SJCRH30 (cell line): ENCODE results near the gene PLCH1. TPM values are rescaled to one million over a fixed set of nuclear protein-coding genes. Genes with fewer than 3 reads are reported as not detected.

Experiments
- DNase-seq, 2 experiments: peaks; one replicate each; pipeline ENCODE4 v3.0.0-alpha.2; 2015 to 2020
- H3K27ac ChIP-seq: fragments of 250-450 bp; sonication (Bioruptor Pico); 2 replicates; pipeline ENCODE4 v1.5.1; 2020; ENCODE audit warnings: mild to moderate bottlenecking, moderate library complexity
- H3K27me3 ChIP-seq: fragments of 250-450 bp; sonication (Bioruptor Pico); 2 replicates; pipeline ENCODE4 v1.5.1; 2020; ENCODE audit warnings: mild to moderate bottlenecking, moderate library complexity
- H3K36me3 ChIP-seq: fragments of 250-450 bp; sonication (Bioruptor Pico); 2 replicates; pipeline ENCODE4 v1.5.1; 2020; ENCODE audit warnings: mild to moderate bottlenecking, moderate library complexity
- H3K4me1 ChIP-seq: fragments of 250-450 bp; sonication (Bioruptor Pico); 2 replicates; pipeline ENCODE4 v1.5.1; 2020; ENCODE audit warnings: mild to moderate bottlenecking, moderate library complexity
- H3K4me3 ChIP-seq: fragments of 250-450 bp; sonication (Bioruptor Pico); 2 replicates; pipeline ENCODE4 v1.5.1; 2020; ENCODE audit warnings: mild to moderate bottlenecking, moderate library complexity
- H3K9me3 ChIP-seq: fragments of 250-450 bp; sonication (Bioruptor Pico); replicated peaks from 2 replicates; pipeline ENCODE4 v1.5.1; 2020; ENCODE audit warnings: mild to moderate bottlenecking, moderate library complexity
- total RNA-seq: library from RNA; depleted of rRNA; stranded (reverse); fragments of >200 nt; shearing (Covaris generic); gene quantifications from 2 replicates; pipeline ENCODE4 v1.2.3, GENCODE V29; 2014

PLCH1 gene
- total RNA-seq, 1 experiment from 2014 or later, result 0.61 TPM

DNA sequence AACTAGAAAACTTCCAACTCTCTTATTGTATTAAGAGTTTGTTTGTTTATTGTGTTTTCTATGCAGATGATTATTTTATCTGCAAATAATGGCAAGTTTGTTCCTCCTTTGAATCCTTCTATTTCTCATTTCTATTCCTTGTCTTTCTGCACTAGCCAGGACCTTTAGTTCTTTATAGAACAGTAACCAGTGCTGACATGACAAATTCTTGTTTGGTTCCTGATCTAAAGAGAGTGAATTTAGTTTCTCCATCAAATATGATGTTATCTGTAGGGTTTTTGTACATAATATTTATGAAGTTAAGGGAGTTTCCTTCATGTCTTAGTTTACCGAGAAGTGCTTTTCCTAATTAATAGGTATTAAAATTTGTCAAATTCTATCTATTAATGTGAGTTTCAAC is 350.6 kb downstream of the PLCH1 start:
- DNase-seq, result no peak
- H3K4me1 ChIP-seq, result peaks cover 14% of the 10 kb centered on the region
- H3K4me3 ChIP-seq, result no peak overlapping the region
- no peak overlapping the region for H3K27ac ChIP-seq
- H3K36me3 ChIP-seq, result no peaks in the 10 kb centered on the region
- no peaks in the 10 kb centered on the region for H3K27me3 ChIP-seq
- no peaks in the 10 kb centered on the region for H3K9me3 ChIP-seq

DNA sequence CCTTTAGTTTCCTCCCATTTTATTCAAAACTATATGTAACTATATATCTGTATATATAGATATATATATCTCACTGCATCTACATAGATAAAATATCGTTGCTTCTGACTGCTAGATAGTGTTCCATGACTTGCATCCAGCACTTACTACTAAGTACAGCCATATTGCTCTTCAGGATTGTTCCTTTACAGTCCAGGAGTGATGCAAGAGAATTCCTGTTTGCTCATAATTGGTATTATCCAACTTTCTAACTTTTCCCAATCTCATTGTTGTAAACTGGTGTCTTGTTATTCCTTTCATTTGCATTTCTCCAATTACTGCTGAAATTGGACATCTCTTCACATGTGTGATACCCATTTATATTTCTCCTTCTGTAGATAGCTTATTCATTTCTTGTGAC is 351.6 kb downstream of the PLCH1 start:
- Histone ChIP-seq H3K36me3 (no peaks in the 10 kb centered on the region), H3K27ac (no peak overlapping the region), H3K9me3 (no peaks in the 10 kb centered on the region), H3K4me1 (peaks cover 14% of the 10 kb centered on the region), H3K4me3 (no peak overlapping the region), H3K27me3 (no peaks in the 10 kb centered on the region)
- no peak for DNase-seq

DNA sequence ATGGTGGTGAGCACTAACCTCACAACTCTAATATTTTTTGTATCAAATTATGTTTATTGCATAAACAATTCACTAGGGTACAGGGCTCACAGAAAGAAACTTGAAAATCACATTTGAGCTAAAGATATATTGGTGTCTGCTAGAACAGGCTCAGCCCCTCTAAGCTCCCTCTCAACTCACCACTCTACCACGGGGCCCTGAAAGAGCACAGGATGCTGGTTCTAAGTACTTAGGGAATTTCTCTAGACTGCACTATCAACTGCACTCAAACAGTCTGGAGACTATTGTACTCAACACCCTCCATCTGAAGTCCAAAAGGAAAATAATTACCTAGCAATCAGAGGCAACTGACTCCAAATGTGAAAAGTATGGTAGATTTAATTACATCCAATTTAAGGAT is 352.7 kb downstream of the PLCH1 start:
- Histone ChIP-seq H3K9me3 (no peaks in the 10 kb centered on the region), H3K4me3 (no peak overlapping the region), H3K4me1 (peaks cover 20% of the 10 kb centered on the region), H3K27ac (peak overlapping the region; percentile 59; the same call in 1 of the 2 replicates), H3K27me3 (no peaks in the 10 kb centered on the region), H3K36me3 (no peaks in the 10 kb centered on the region)
- DNase-seq, result no peak

DNA sequence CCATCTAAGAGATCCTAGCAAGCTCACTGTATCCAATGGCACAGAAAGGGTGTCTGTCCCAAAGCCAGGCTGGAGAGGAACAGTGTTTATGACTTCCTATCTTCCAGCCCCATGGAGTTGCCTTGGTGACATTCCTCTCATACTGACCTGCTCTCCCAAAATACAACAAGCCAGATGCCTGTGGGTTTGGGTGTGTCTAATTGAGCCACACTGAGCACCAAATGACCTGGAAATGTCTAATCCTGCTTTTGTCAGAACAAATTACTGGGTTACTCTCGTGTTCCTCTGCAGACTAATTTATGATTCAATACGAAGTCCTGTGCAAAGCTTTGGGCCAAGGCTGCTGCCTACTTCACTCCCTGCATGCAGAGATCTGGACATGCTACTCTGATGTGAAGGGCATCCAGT is 353.3 kb downstream of the PLCH1 start:
- peaks cover 21% of the 10 kb centered on the region for H3K4me1 ChIP-seq
- peak; percentile 56 to 63 for DNase-seq
- H3K36me3 ChIP-seq, result no peaks in the 10 kb centered on the region
- peak overlapping the region; percentile 59; the same call in 1 of the 2 replicates for H3K27ac ChIP-seq
- H3K27me3 ChIP-seq, result no peaks in the 10 kb centered on the region
- H3K4me3 ChIP-seq, result no peak overlapping the region
- no peaks in the 10 kb centered on the region for H3K9me3 ChIP-seq

DNA sequence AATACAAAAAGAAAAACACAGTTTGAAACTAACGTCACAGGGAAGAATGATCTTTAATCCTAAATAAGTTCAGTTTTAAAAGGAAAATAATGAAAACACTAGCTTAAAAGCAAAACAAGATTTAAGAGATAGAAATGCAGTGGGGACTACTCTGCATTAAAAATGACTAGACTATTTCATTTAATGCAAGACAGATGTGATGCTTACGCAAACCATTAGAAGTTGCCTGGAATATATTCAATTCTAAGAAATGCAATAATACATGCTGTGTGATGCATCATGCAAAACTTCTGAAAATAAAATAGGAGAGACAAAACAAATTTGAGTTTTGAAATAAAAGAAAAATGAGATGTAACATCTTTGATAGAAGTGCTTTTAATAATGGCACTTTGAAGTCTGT is 353.8 kb downstream of the PLCH1 start:
- DNase-seq, result no peak
- Histone ChIP-seq H3K9me3 (no peaks in the 10 kb centered on the region), H3K27ac (peak overlapping the region; percentile 59; the same call in 1 of the 2 replicates), H3K36me3 (no peaks in the 10 kb centered on the region), H3K4me1 (peaks cover 21% of the 10 kb centered on the region), H3K27me3 (no peaks in the 10 kb centered on the region), H3K4me3 (no peak overlapping the region)

DNA sequence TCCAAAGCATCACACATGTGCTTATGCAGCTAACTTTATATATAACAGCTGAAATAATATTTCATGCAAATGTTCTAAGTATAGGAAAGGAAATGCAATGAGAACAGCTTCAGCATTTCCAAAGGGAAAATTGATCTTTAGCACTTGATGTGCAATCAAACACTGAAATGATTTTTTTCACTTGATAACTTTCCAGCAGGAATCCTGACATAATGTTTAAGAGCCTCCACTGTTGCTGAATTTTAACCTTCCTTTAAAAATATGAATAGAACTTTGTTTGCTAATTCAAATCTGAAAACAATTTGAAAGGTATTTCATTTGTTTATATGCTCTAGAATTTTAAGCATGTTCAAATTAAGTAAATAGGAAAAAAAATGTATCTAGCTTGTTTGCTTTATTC is 354.5 kb downstream of the PLCH1 start:
- H3K27me3 ChIP-seq, result no peaks in the 10 kb centered on the region
- H3K4me3 ChIP-seq, result no peak overlapping the region
- no peak overlapping the region for H3K27ac ChIP-seq
- no peaks in the 10 kb centered on the region for H3K36me3 ChIP-seq
- no peaks in the 10 kb centered on the region for H3K9me3 ChIP-seq
- no peak for DNase-seq
- peaks cover 21% of the 10 kb centered on the region for H3K4me1 ChIP-seq

DNA sequence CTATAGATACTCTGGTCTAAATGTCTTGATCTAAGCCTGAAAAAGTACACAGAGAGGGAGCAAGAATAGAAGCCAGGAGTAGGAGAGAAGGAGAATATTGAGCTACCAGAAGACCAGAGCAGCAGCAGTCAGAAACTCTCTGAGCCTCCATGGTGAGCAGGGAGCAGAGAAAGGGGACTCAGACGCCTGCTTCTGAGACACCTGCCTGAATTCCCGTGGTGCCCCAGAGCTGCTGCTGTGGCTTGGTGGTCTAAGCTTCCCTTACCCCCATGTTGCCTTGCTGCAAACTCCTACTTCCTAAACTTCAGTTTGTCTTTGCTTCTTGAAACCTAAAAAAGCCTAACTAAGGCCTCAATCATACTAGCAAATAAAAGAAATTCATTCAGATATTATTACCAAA is 356.5 kb downstream of the PLCH1 start:
- DNase-seq, result no peak
- H3K27ac ChIP-seq, result no peak overlapping the region
- H3K9me3 ChIP-seq, result no peaks in the 10 kb centered on the region
- no peaks in the 10 kb centered on the region for H3K27me3 ChIP-seq
- no peak overlapping the region for H3K4me3 ChIP-seq
- peaks cover 21% of the 10 kb centered on the region for H3K4me1 ChIP-seq
- no peaks in the 10 kb centered on the region for H3K36me3 ChIP-seq

DNA sequence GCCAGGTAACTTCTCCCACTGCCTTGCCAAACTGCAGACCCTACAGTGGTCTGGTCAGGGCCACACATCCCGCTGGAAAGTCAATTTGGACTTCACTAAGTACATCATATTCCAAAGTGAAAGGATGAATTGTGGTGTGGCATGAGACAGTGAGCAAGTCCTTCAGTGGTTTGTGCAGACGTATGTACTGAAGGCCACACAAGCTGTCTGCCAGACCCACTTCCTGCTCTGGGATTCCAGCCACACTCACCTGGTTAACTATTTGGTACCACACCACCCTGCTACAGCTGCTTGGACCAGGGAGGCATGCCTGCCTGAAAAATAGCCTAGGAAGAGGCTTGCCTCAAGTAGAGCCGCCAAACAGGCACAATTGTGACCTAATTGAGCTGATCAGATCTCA is 357.3 kb downstream of the PLCH1 start:
- H3K36me3 ChIP-seq, result no peaks in the 10 kb centered on the region
- H3K4me1 ChIP-seq, result peaks cover 21% of the 10 kb centered on the region
- no peaks in the 10 kb centered on the region for H3K27me3 ChIP-seq
- DNase-seq, result no peak
- H3K4me3 ChIP-seq, result no peak overlapping the region
- no peaks in the 10 kb centered on the region for H3K9me3 ChIP-seq
- no peak overlapping the region for H3K27ac ChIP-seq

DNA sequence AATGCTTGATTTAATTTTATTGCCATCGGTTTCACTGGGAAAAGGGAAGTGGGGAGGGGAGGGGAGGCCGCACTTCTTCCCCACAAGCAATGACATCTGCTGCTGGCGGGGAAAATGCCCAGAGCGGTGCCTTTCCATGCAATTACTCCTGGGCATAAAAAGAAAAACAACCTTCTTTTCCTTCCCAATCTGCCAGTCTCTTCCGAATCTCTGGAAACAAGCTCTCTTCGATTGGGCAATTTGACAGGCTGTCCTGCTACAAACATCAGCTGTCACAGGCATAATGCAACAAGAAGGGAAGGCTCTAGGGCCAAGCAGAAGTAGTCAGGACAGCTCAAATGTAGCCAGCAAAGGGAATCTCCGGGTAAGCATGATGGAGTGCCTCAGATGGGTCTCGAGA is 358.0 kb downstream of the PLCH1 start:
- H3K27me3 ChIP-seq, result no peaks in the 10 kb centered on the region
- H3K9me3 ChIP-seq, result no peaks in the 10 kb centered on the region
- no peak overlapping the region for H3K4me3 ChIP-seq
- no peaks in the 10 kb centered on the region for H3K36me3 ChIP-seq
- no peak for DNase-seq
- peaks cover 15% of the 10 kb centered on the region for H3K4me1 ChIP-seq
- no peak overlapping the region for H3K27ac ChIP-seq

DNA sequence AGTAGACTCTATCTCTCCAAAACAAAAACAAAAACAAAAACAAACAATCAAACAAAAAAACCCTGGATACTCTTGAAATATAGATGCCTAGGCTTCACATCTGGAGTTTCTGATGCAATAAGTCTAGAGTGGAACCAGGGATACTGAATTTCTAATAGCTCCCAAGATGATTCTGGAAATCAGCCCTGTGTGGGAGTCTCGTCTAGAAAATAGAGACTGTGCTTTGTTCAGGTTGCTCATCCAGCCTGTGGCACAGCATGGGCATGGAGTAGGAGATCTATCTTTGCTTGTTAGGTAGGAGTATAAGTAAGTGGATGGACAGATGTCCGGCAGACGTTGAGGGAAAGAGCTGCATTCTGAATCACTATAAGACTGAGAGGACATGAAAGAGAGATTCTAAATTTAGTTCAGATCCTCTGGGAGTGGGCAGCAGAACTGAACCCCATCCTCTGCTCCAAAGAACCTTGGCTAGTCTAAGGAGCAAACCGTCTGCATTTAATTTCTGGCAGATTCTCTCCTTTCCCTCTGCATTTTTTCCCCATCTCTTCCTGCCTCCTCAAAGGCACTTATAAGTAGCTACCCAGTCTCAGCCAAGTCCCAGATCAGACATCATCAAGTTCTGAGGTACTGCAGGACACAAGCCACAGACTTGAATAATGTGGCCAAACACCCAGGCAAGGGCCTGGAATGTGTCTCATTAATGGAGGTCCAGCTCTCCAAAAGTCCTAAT is 358.8 kb downstream of the PLCH1 start:
- H3K27me3 ChIP-seq, result no peaks in the 10 kb centered on the region
- no peak overlapping the region for H3K4me3 ChIP-seq
- H3K36me3 ChIP-seq, result no peaks in the 10 kb centered on the region
- H3K27ac ChIP-seq, result no peak overlapping the region
- peaks cover 7% of the 10 kb centered on the region for H3K4me1 ChIP-seq
- no peaks in the 10 kb centered on the region for H3K9me3 ChIP-seq
- DNase-seq, result no peak

DNA sequence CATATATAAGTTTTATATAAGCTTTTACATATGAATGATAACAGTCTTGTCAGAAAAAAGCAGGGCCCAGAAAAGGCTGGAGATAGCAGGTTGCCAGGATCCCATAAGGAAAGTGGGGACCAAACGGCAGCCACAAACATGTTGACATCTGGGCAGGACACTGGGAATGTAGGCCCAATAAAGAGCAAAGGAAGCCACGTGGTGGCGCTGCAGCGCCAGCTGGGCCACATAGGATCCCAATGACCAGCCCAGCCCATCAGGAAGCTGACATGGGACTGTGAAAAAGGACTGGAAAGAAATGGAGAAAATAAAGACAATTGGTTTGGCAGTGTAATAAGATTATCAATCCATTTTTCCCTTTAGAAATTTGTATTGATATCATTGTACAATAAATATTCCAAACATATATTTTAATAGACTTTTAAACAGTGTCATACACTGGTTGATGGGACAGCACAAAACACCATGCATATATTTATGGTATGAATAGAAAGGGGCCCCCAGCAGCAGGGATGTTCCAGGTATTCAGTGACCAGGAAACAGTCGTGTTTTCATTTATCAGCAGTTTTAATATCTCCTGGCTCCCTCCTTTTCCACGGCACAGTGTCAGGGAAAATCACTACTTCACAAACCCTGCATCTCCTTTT is 362.4 kb downstream of the PLCH1 start:
- H3K27ac ChIP-seq, result no peak overlapping the region
- H3K4me1 ChIP-seq, result 0 out of 2 replicates have a peak, but pooled peaks cover 5% of the 10 kb centered on the region
- no peaks in the 10 kb centered on the region for H3K27me3 ChIP-seq
- DNase-seq, result peak; percentile 48 to 74
- H3K9me3 ChIP-seq, result no peaks in the 10 kb centered on the region
- H3K4me3 ChIP-seq, result no peak overlapping the region
- no peaks in the 10 kb centered on the region for H3K36me3 ChIP-seq

DNA sequence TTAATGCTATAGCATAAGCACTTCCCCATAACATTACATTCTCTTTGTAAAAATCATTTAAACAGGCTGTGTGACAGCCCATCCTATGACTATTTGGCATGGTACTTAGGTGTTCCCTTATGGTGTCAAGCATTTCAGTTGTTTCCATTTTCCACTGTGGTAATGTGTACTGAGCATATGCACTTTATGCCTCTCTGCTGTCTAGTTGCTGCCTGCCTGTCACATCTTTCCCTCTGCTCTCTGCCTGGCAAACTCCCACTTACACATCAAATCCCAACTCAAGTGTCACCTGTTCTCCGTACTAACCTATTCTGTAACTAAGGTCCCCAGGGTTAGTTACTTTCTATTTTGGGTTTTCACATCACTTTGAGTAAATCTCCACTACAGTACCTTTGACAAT is 367.0 kb downstream of the PLCH1 start:
- Histone ChIP-seq H3K27me3 (no peaks in the 10 kb centered on the region), H3K27ac (no peak overlapping the region), H3K4me1 (no peaks in the 10 kb centered on the region), H3K9me3 (no peaks in the 10 kb centered on the region), H3K36me3 (no peaks in the 10 kb centered on the region), H3K4me3 (no peak overlapping the region)
- no peak for DNase-seq

DNA sequence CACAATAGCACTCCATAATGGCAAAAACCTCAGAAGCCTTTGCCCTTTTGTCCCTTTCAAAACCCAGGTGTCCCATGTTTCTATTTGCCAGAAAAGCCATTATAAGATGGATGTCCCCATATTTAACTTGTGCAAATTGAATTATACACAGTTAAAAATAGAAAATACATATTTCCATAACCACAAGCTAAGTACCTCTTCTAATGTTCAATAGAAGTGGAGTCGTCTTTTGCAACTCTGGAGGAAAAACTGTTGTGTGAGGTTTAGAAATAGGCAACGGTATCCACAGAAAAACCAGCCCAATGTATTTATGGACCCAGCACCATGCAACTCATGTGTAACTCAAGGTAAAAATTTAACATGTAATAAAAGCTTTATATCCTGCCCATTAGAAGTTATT is 367.8 kb downstream of the PLCH1 start:
- no peak for DNase-seq
- Histone ChIP-seq H3K4me3 (no peak overlapping the region), H3K27ac (no peak overlapping the region), H3K36me3 (no peaks in the 10 kb centered on the region), H3K4me1 (no peaks in the 10 kb centered on the region; the same call in 1 of the 2 replicates), H3K9me3 (no peaks in the 10 kb centered on the region), H3K27me3 (no peaks in the 10 kb centered on the region)

DNA sequence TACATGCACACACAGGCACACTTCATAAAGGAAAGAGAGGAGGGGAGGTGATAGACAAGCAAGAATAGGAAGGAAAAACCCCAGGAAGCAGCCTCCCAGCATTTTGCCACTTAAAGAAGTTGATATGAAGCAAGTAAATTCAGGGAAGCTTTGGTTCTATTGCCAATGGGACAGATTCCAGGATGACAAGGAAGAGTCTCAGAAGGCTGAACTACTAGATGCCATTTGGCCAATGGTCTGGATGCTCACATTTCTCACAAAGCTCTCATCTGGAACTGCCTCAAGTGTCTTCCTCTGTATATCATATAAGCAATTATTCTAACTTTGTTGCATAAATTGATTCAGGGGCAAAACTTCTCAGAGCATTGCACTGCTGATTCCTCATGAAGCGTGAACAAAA is 372.6 kb downstream of the PLCH1 start:
- no peak for DNase-seq

DNA sequence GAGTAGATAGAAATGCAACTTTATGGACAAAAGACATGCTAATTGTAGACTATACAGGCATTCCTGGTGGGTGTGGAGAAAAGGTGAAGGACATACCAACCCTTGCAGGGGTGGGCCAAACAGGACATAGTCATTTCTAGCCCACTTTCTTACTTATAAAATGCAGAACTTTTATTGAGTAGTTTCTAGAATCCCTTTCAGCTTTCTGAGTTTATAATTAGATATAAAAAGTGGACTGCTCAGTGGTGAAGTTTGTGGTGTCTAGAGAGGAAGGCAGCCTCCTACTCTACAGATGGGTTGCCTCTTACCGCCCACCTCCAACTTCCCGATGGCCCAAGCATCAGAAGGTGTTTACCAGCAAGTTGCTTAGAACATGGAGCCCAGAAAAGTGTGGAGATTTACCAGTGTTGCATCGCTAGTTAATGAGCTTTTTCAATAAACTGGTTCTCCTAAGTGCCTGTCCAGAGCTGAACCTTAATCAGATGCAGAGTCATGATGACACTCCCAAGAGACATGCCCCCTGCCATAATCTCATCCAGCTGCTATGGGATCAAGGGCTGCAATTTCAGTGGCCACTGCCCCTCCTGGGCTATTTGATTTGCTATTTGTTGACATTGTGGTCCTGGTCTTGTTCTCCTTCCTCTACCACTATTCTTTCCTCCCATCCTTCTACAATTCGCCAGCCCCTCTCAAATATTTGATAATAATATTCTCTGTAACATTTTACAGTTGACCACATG is 373.9 kb downstream of the PLCH1 start:
- H3K36me3 ChIP-seq, result no peaks in the 10 kb centered on the region
- H3K27ac ChIP-seq, result 0 out of 2 replicates have a peak overlapping the region, but pooled peaks have one; percentile 5
- no peak overlapping the region for H3K4me3 ChIP-seq
- H3K9me3 ChIP-seq, result no peaks in the 10 kb centered on the region
- peak; percentile 27 to 64 for DNase-seq
- no peaks in the 10 kb centered on the region for H3K27me3 ChIP-seq
- peaks cover 26% of the 10 kb centered on the region for H3K4me1 ChIP-seq

More for the DNA sequence above, 372.6 kb downstream of the PLCH1 start:
- no peak overlapping the region for H3K4me3 ChIP-seq
- H3K4me1 ChIP-seq, result peaks cover 23% of the 10 kb centered on the region
- no peak overlapping the region for H3K27ac ChIP-seq
- no peaks in the 10 kb centered on the region for H3K9me3 ChIP-seq
- no peaks in the 10 kb centered on the region for H3K36me3 ChIP-seq
- no peaks in the 10 kb centered on the region for H3K27me3 ChIP-seq
